ENCODE results near the gene CLCA4. TPM values are rescaled to one million over a fixed set of nuclear protein-coding genes. Genes with fewer than 3 reads are reported as not detected.

The CLCA4 gene
- total RNA-seq, 1 experiment from 2014 or later, result 0.08 TPM

DNA sequence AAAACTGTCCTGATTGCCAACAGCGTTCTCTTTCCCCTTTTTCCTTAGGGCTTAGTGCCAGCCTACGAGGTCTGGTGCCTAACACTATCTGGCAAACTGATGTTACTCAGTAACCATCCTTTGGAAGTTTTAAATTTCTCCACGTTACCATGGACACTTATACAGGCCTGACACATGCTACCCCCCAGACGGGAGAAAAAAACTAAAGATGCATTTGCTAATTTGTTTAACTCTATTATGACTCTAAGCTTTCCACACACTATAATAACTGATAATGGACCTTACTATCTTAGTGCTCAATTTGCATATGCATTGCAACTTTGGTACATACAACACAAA is 41.3 kb upstream of the CLCA4 start:
- no peak for ATAC-seq
- H3K4me1 ChIP-seq (ENCODE audit: control insufficient read depth, insufficient read depth, low read length), result peaks cover 4% of the 10 kb centered on the region; the same call in 1 of the 2 replicates
- H3K27me3 ChIP-seq (ENCODE audit: control insufficient read depth, insufficient read depth, low read length), result peaks cover 5% of the 10 kb centered on the region
- in situ Hi-C loops (cut with HindIII; ENCODE audit: low pct_unique_long_range_greater_than_20kb, low sequenced_read_pairs) (no loop called here), intact Hi-C loops (cut with micrococcal nuclease; ENCODE audit: unreplicated experiment) (no loop called here)
- no peak for TF ChIP-seq SIN3A (IDR thresholded peaks at IDR 0.05; ENCODE audit: borderline replicate concordance, insufficient read depth, low read depth, low read length)
- TF ChIP-seq, protein P1, sequence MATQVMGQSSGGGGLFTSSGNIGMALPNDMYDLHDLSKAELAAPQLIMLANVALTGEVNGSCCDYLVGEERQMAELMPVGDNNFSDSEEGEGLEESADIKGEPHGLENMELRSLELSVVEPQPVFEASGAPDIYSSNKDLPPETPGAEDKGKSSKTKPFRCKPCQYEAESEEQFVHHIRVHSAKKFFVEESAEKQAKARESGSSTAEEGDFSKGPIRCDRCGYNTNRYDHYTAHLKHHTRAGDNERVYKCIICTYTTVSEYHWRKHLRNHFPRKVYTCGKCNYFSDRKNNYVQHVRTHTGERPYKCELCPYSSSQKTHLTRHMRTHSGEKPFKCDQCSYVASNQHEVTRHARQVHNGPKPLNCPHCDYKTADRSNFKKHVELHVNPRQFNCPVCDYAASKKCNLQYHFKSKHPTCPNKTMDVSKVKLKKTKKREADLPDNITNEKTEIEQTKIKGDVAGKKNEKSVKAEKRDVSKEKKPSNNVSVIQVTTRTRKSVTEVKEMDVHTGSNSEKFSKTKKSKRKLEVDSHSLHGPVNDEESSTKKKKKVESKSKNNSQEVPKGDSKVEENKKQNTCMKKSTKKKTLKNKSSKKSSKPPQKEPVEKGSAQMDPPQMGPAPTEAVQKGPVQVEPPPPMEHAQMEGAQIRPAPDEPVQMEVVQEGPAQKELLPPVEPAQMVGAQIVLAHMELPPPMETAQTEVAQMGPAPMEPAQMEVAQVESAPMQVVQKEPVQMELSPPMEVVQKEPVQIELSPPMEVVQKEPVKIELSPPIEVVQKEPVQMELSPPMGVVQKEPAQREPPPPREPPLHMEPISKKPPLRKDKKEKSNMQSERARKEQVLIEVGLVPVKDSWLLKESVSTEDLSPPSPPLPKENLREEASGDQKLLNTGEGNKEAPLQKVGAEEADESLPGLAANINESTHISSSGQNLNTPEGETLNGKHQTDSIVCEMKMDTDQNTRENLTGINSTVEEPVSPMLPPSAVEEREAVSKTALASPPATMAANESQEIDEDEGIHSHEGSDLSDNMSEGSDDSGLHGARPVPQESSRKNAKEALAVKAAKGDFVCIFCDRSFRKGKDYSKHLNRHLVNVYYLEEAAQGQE (IDR thresholded peaks at IDR 0.05; ENCODE audit: insufficient read depth in 1 of 2, low read depth in 2 of 2, low read length in 1 of 2), result no peak
- TF ChIP-seq, protein P2, sequence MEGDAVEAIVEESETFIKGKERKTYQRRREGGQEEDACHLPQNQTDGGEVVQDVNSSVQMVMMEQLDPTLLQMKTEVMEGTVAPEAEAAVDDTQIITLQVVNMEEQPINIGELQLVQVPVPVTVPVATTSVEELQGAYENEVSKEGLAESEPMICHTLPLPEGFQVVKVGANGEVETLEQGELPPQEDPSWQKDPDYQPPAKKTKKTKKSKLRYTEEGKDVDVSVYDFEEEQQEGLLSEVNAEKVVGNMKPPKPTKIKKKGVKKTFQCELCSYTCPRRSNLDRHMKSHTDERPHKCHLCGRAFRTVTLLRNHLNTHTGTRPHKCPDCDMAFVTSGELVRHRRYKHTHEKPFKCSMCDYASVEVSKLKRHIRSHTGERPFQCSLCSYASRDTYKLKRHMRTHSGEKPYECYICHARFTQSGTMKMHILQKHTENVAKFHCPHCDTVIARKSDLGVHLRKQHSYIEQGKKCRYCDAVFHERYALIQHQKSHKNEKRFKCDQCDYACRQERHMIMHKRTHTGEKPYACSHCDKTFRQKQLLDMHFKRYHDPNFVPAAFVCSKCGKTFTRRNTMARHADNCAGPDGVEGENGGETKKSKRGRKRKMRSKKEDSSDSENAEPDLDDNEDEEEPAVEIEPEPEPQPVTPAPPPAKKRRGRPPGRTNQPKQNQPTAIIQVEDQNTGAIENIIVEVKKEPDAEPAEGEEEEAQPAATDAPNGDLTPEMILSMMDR (IDR thresholded peaks at IDR 0.05), result no peak
- TF ChIP-seq POLR2AphosphoS5 (IDR thresholded peaks at IDR 0.05; ENCODE audit: low read depth, low read length), result no peak
- no peak for TF ChIP-seq TCF7L2 (IDR thresholded peaks at IDR 0.05; ENCODE audit: low read depth, low read length)
- ChIA-PET POLR2A (no interaction called here), CTCF (interaction anchor here (0.6 kb wide), 1 partner anchor 199 kb away, joined by 3 read pairs; the partner anchor contains the start of gene SH3GLB1)
- no peak overlapping the region for H3K4me3 ChIP-seq (ENCODE audit: low read depth in 2 of 2, low read length in 2 of 2)
- no TSS peak for BruUV-seq (replicated peaks)
- H3K36me3 ChIP-seq (ENCODE audit: control insufficient read depth, insufficient read depth, low read length), result no peaks in the 10 kb centered on the region
- H3K9me3 ChIP-seq (ENCODE audit: control insufficient read depth, insufficient read depth, low read depth, low read length), result no peaks in the 10 kb centered on the region
- no peak overlapping the region for H3K27ac ChIP-seq (ENCODE audit: low read length)
- DNase-seq (ENCODE audit: low read depth, low spot score), result no peak

DNA sequence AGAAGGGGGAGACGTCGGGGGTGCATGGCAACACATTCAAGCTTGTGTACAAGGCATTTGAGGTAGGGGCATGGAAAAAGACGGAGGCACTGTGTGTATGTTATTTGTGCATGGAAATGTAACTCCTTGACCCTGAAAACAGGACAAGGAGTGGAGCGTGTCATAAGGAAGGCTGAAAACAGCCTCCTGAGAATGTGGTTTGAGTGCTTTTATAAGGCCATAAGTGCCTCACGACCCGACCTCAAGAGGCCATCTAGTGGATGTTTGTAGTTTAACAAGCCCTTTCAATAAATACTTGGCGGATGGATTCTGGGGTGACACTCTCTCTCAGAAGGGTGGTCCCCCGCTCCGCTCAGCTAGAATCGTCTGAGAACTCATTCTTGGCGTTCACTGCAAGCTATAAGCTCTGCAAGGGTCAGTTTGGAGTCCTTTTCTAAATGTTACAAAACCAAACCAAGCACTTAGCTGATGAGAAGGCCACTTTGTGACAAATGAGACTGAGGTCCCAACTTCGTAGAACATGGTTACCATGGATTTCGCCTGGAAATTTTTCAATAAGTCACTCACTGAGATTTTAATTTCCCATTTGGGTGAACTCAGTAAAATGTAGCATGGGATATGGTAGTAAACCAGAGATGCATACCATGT is 38.8 kb upstream of the CLCA4 start:
- H3K27ac ChIP-seq (ENCODE audit: low read length), result no peak overlapping the region
- in situ Hi-C loops (cut with HindIII; ENCODE audit: low pct_unique_long_range_greater_than_20kb, low sequenced_read_pairs) (no loop called here), intact Hi-C loops (cut with micrococcal nuclease; ENCODE audit: unreplicated experiment) (no loop called here)
- H3K9me3 ChIP-seq (ENCODE audit: control insufficient read depth, insufficient read depth, low read depth, low read length), result no peaks in the 10 kb centered on the region
- H3K36me3 ChIP-seq (ENCODE audit: control insufficient read depth, insufficient read depth, low read length), result no peaks in the 10 kb centered on the region
- peaks cover 5% of the 10 kb centered on the region; the same call in 1 of the 2 replicates for H3K27me3 ChIP-seq (ENCODE audit: control insufficient read depth, insufficient read depth, low read length)
- no peak overlapping the region for H3K4me3 ChIP-seq (ENCODE audit: low read depth in 2 of 2, low read length in 2 of 2)
- no peak for TF ChIP-seq TCF7L2 (IDR thresholded peaks at IDR 0.05; ENCODE audit: low read depth, low read length)
- TF ChIP-seq, protein P2 (IDR thresholded peaks at IDR 0.05), result peak; percentile 83
- ChIA-PET CTCF (interaction anchor here (1.2 kb wide), 1 partner anchor 128 kb away, joined by 3 read pairs; no protein-coding TSS in a partner anchor), POLR2A (no interaction called here)
- ATAC-seq (peak; percentile 65; the same call in 1 of the 2 replicates), DNase-seq (ENCODE audit: low read depth, low spot score) (no peak)
- BruUV-seq (replicated peaks), result no TSS peak
- H3K4me1 ChIP-seq (ENCODE audit: control insufficient read depth, insufficient read depth, low read length), result no peaks in the 10 kb centered on the region
